Caco-2 (cell line): ENCODE results near the gene MAF. TPM values are rescaled to one million over a fixed set of nuclear protein-coding genes. Genes with fewer than 3 reads are reported as not detected.

Experiments used
- BruUV-seq: library from RNA; stranded (reverse); fragments of 400-500 nt; replicated peaks from 2 replicates; lab custom pipeline; 2021; lab: Mats Ljungman, UMichigan
- CTCF ChIA-PET: fragments of 300-600 bp; sonication (Branson Sonifier 250); formaldehyde crosslinking; loops from one replicate; lab custom pipeline; 2022; ENCODE audit warnings: antibody characterized with exemption; lab: Charles Lee
- POLR2A ChIA-PET: fragments of 300-600 bp; sonication (Branson Sonifier 250); formaldehyde crosslinking; loops from one replicate; lab custom pipeline; 2022; ENCODE audit warnings: antibody characterized with exemption; lab: Charles Lee
- DNase-seq, 2 experiments: peaks; one replicate each; pipeline versions ENCODE4 v3.0.0 to v3.0.0-alpha.2; 2020 to 2022
- H3K27me3 ChIP-seq: replicated peaks from 2 replicates; pipeline ENCODE4 v1.6.0; 2011; ENCODE audit warnings: low read length; ENCODE audit not compliant: control insufficient read depth, insufficient read depth
- H3K36me3 ChIP-seq: 2 replicates; pipeline ENCODE4 v1.5.1; 2011; ENCODE audit warnings: low read length; ENCODE audit not compliant: control insufficient read depth, insufficient read depth
- H3K4me1 ChIP-seq: fragments of 250-450 bp; sonication (Bioruptor Pico); 2 replicates; pipeline ENCODE4 v1.5.1; 2020; ENCODE audit warnings: mild to moderate bottlenecking
- H3K4me3 ChIP-seq: 2 replicates; pipeline ENCODE4 v1.5.1; 2011; ENCODE audit warnings: low read depth, mild to moderate bottlenecking, control low read depth, low read length
- H3K9me3 ChIP-seq: fragments of 250-450 bp; sonication (Bioruptor Pico); 2 replicates; pipeline ENCODE4 v1.5.1; 2020; ENCODE audit warnings: mild to moderate bottlenecking, moderate library complexity
- H3K27ac Mint-ChIP-seq: one replicate; pipeline ENCODE4 v1.8.0; 2022; ENCODE audit warnings: mixed read lengths; ENCODE audit not compliant: unreplicated experiment
- H3K27me3 Mint-ChIP-seq: one replicate; pipeline ENCODE4 v1.8.0; 2022; ENCODE audit warnings: mixed read lengths; ENCODE audit not compliant: insufficient read depth, unreplicated experiment
- H3K36me3 Mint-ChIP-seq: one replicate; pipeline ENCODE4 v1.8.0; 2022; ENCODE audit warnings: mild to moderate bottlenecking, mixed read lengths; ENCODE audit not compliant: insufficient read depth, unreplicated experiment
- H3K4me1 Mint-ChIP-seq: one replicate; pipeline ENCODE4 v1.8.0; 2022; ENCODE audit warnings: low read depth, mixed read lengths; ENCODE audit not compliant: unreplicated experiment
- H3K4me3 Mint-ChIP-seq: one replicate; pipeline ENCODE4 v1.8.0; 2022; ENCODE audit warnings: mild to moderate bottlenecking, moderate library complexity, mixed read lengths; ENCODE audit not compliant: unreplicated experiment
- H3K9me3 Mint-ChIP-seq: one replicate; pipeline ENCODE4 v1.8.0; 2022; ENCODE audit warnings: mixed read lengths; ENCODE audit not compliant: unreplicated experiment
- intact Hi-C: fragments of 100-400 bp; cut with micrococcal nuclease; formaldehyde crosslinking; loops from one replicate; pipeline ENCODE4 v1.10.0; 2022; ENCODE audit not compliant: unreplicated experiment
- total RNA-seq: library from RNA; stranded (reverse); gene quantifications from 2 replicates; pipeline ENCODE4 v1.2.3, GENCODE V29; 2022
- TF ChIP-seq, protein P1 (sequence below), 2 experiments: fragments of 200-600 bp in 1 of 2; IDR thresholded peaks; 1 replicate in 1 of 2; 2 replicates in 1 of 2; pipeline versions ENCODE4 v1.5.1 to v1.8.0; 2011 to 2022; ENCODE audit warnings: antibody characterized with exemption in 1 of 2, control low read depth in 1 of 2, inconsistent platforms in 1 of 2, low read depth in 1 of 2, low read length in 1 of 2, mild to moderate bottlenecking in 1 of 2, moderate library complexity in 1 of 2; ENCODE audit not compliant: insufficient read depth in 1 of 2, severe bottlenecking in 1 of 2, unreplicated experiment in 1 of 2

MAF gene
- total RNA-seq, 1 experiment from 2014 or later = 3.6 TPM

DNA sequence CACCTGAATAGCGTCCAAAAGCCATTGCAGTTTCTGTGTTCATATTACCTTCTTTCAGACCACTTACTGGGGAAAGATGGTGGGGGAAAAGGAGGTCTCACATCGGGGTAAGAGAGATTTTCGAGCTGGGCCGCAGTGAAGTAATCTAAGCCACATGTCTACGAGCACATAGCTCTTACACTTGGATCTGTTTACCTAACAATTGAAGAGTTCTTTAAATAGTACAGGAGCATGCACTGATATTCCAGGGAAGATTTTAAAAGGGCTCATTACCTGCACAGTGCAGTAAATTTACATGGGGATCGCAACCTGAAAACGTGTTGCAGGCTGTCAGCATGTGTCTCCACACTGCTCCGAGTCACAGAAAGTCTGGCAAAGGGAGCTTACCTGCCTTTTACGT, 12.6 kb downstream of the MAF start:
- Mint-ChIP-seq H3K27ac (no peak overlapping the region), H3K4me3 (no peak overlapping the region), H3K9me3 (no peaks in the 10 kb centered on the region), H3K27me3 (peaks cover 12% of the 10 kb centered on the region), H3K36me3 (no peaks in the 10 kb centered on the region), H3K4me1 (no peaks in the 10 kb centered on the region)
- peaks cover 6% of the 10 kb centered on the region; the same call in 1 of the 2 replicates for H3K4me1 ChIP-seq
- H3K27me3 ChIP-seq = peaks cover 2% of the 10 kb centered on the region; the same call in 1 of the 2 replicates
- POLR2A ChIA-PET = no interaction called here
- CTCF ChIA-PET = no interaction called here
- intact Hi-C loops = no loop called here
- H3K36me3 ChIP-seq = no peaks in the 10 kb centered on the region
- H3K4me3 ChIP-seq = no peak overlapping the region
- TF ChIP-seq, protein P1, sequence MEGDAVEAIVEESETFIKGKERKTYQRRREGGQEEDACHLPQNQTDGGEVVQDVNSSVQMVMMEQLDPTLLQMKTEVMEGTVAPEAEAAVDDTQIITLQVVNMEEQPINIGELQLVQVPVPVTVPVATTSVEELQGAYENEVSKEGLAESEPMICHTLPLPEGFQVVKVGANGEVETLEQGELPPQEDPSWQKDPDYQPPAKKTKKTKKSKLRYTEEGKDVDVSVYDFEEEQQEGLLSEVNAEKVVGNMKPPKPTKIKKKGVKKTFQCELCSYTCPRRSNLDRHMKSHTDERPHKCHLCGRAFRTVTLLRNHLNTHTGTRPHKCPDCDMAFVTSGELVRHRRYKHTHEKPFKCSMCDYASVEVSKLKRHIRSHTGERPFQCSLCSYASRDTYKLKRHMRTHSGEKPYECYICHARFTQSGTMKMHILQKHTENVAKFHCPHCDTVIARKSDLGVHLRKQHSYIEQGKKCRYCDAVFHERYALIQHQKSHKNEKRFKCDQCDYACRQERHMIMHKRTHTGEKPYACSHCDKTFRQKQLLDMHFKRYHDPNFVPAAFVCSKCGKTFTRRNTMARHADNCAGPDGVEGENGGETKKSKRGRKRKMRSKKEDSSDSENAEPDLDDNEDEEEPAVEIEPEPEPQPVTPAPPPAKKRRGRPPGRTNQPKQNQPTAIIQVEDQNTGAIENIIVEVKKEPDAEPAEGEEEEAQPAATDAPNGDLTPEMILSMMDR (IDR thresholded peaks at IDR 0.05; ENCODE audit: insufficient read depth in 1 of 2, low read depth in 1 of 2, low read length in 1 of 2, severe bottlenecking in 1 of 2, unreplicated experiment in 1 of 2) = no peak
- DNase-seq = no peak
- H3K9me3 ChIP-seq = no peaks in the 10 kb centered on the region
- BruUV-seq = no TSS peak

DNA sequence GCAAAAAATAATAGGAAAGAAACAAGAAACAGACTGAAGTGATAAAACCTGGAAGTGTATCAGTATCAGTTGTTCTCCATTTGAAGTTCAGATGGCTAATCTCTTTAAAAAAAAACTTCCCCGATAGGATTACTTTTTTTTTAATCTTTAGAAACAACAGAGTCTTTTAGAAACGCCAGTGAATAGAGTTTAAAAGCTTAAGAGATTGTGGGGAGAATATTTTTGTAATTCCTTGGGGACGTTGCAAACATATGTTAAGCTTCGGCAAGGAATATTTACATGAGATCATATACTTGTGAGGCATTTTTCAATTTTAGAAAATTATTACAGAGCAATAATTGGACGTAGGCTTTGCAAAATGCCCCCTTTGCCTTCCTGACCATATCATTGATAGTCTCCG, 13.2 kb downstream of the MAF start:
- CTCF ChIA-PET = no interaction called here
- H3K36me3 ChIP-seq = no peaks in the 10 kb centered on the region
- no TSS peak for BruUV-seq
- POLR2A ChIA-PET = no interaction called here
- peaks cover 13% of the 10 kb centered on the region for H3K27me3 Mint-ChIP-seq
- no peaks in the 10 kb centered on the region for H3K36me3 Mint-ChIP-seq
- no peak overlapping the region for H3K27ac Mint-ChIP-seq
- peaks cover 2% of the 10 kb centered on the region for H3K27me3 ChIP-seq
- peaks cover 6% of the 10 kb centered on the region; the same call in 1 of the 2 replicates for H3K4me1 ChIP-seq
- H3K4me1 Mint-ChIP-seq = no peaks in the 10 kb centered on the region
- DNase-seq = no peak
- no peak overlapping the region for H3K4me3 Mint-ChIP-seq
- intact Hi-C loops = no loop called here
- no peak overlapping the region for H3K4me3 ChIP-seq
- no peaks in the 10 kb centered on the region for H3K9me3 ChIP-seq
- H3K9me3 Mint-ChIP-seq = no peaks in the 10 kb centered on the region
- TF ChIP-seq, protein P1 (IDR thresholded peaks at IDR 0.05; ENCODE audit: insufficient read depth in 1 of 2, low read depth in 1 of 2, low read length in 1 of 2, severe bottlenecking in 1 of 2, unreplicated experiment in 1 of 2) = no peak

DNA sequence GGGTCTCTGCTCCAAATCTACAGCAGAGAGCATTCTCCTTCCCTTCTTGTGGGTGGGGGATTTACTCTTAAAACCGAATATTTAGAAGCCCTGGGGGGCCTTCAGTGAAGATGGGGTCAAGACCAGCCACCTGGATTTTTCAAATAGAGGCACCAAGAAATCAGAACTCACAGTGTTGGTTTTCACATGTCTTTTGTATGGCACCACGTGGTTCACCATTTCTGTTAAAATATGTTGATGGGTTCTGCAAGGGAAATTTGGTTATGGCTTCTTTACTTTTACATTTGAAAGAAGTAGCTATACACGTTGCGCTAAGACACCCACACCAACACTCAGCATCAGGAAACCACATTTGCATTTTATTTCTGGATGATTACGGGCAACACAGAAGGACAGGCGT, 17.7 kb downstream of the MAF start:
- Histone ChIP-seq H3K27me3 (peaks cover 2% of the 10 kb centered on the region), H3K9me3 (no peaks in the 10 kb centered on the region), H3K36me3 (no peaks in the 10 kb centered on the region), H3K4me1 (peaks cover 2% of the 10 kb centered on the region; the same call in 1 of the 2 replicates), H3K4me3 (no peak overlapping the region)
- ChIA-PET POLR2A (no interaction called here), CTCF (no interaction called here)
- Mint-ChIP-seq H3K9me3 (no peaks in the 10 kb centered on the region), H3K36me3 (no peaks in the 10 kb centered on the region), H3K4me1 (no peaks in the 10 kb centered on the region), H3K27me3 (peaks cover 30% of the 10 kb centered on the region), H3K4me3 (no peak overlapping the region), H3K27ac (no peak overlapping the region)
- BruUV-seq = no TSS peak
- TF ChIP-seq, protein P1 (IDR thresholded peaks at IDR 0.05; ENCODE audit: insufficient read depth in 1 of 2, low read depth in 1 of 2, low read length in 1 of 2, severe bottlenecking in 1 of 2, unreplicated experiment in 1 of 2) = no peak
- intact Hi-C loops = no loop called here
- DNase-seq = no peak
